Naive thymus-derived CD8-positive, alpha-beta T cell (primary cell): Measurements from ENCODE around the gene PAPPA. TPM values are rescaled to one million over a fixed set of nuclear protein-coding genes. Genes with fewer than 3 reads are reported as not detected.

Experiments used
- ATAC-seq, 2 donors: fragments of 150-1000 bp; cut with Tn5 transposase in 1 of 2; sonication (Bioruptor Pico), chemical (Tn5 transposase) in 1 of 2; 1 replicate in 1 of 2; 2 replicates in 1 of 2; pipeline ENCODE4 v1.10.0; 2021; ENCODE audit warnings: mild to moderate bottlenecking in 2 of 2, moderate library complexity in 2 of 2
- POLR2A ChIA-PET: fragments of 350-600 bp; sonication (Branson Sonifier 250); formaldehyde crosslinking; loops from one replicate; lab custom pipeline; 2021; ENCODE audit warnings: antibody characterized with exemption; lab: Charles Lee
- DNase-seq, 10 donors: peaks; one replicate each; pipeline versions ENCODE4 v3.0.0 to v3.0.0-alpha.2; 2020 to 2022
- H3K27ac Mint-ChIP-seq, 10 donors: one replicate each; pipeline ENCODE4 v1.8.0; 2020 to 2022; ENCODE audit warnings: mild to moderate bottlenecking in 10 of 10, mixed read lengths in 10 of 10, moderate library complexity in 4 of 10, inconsistent platforms in 1 of 10
- H3K27me3 Mint-ChIP-seq, 5 donors: one replicate each; pipeline ENCODE4 v1.8.0; 2021 to 2022; ENCODE audit warnings: mixed read lengths in 5 of 5
- H3K36me3 Mint-ChIP-seq, 3 donors: one replicate each; pipeline ENCODE4 v1.8.0; 2020 to 2022; ENCODE audit warnings: mixed read lengths in 3 of 3, mild to moderate bottlenecking in 2 of 3, inconsistent platforms in 1 of 3
- H3K4me1 Mint-ChIP-seq, 4 donors: one replicate each; pipeline ENCODE4 v1.8.0; 2021 to 2022; ENCODE audit warnings: mixed read lengths in 4 of 4
- H3K4me3 Mint-ChIP-seq, 10 donors: one replicate each; pipeline ENCODE4 v1.8.0; 2020 to 2022; ENCODE audit warnings: mild to moderate bottlenecking in 10 of 10, mixed read lengths in 10 of 10, moderate library complexity in 6 of 10, inconsistent platforms in 1 of 10
- H3K9me3 Mint-ChIP-seq, 9 donors: one replicate each; pipeline ENCODE4 v1.8.0; 2020 to 2022; ENCODE audit warnings: mixed read lengths in 9 of 9, mild to moderate bottlenecking in 3 of 9, inconsistent platforms in 1 of 9, moderate library complexity in 1 of 9
- polyA plus RNA-seq, 3 donors: library from polyadenylated mRNA; unstranded; fragments of 300-500 nt; fragmentation: Illumina TruSeq; gene quantifications; one replicate each; pipeline ENCODE4 v1.2.3, GENCODE V29; 2021
- total RNA-seq, 8 experiments: library from RNA in 2 of 8; stranded (reverse) in 2 of 8; gene quantifications; one replicate each; pipeline ENCODE4 v1.2.3 and lab custom pipeline; 2021 to 2026

PAPPA gene
- total and polyA plus RNA-seq, 5 experiments from 2014 or later: 0.09 TPM; not detected in 4

DNA sequence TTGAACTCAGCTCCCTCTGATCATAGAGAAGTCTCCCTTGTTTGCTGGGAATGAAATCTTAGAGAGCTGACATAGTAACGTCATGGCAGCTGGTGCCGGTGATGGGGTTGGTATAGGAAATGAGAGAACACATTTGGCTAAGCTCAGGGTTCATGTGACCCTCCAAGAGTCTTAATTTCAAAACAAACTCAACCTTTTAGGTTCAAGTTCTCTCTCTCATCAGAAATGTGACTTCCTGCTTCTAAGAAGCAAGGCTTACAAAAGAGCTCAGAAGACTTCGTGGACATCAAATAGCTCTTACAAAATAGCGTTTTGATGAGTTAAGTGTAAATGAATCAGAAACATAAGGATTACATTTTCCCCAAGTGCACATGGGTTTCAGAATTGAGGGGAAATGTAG lies 97.3 kb downstream of the PAPPA start:
- no peak overlapping the region for H3K4me3 Mint-ChIP-seq
- no peak overlapping the region for H3K27ac Mint-ChIP-seq
- POLR2A ChIA-PET: no interaction called here
- DNase-seq (no peak), ATAC-seq (no peak)
- no peaks in the 10 kb centered on the region for H3K36me3 Mint-ChIP-seq
- peaks cover 0 to 10% (median 0%) of the 10 kb centered on the region in 9 donors for H3K9me3 Mint-ChIP-seq
- peaks cover 0 to 35% (median 6%) of the 10 kb centered on the region in 5 donors for H3K27me3 Mint-ChIP-seq
- H3K4me1 Mint-ChIP-seq: no peaks in the 10 kb centered on the region

DNA sequence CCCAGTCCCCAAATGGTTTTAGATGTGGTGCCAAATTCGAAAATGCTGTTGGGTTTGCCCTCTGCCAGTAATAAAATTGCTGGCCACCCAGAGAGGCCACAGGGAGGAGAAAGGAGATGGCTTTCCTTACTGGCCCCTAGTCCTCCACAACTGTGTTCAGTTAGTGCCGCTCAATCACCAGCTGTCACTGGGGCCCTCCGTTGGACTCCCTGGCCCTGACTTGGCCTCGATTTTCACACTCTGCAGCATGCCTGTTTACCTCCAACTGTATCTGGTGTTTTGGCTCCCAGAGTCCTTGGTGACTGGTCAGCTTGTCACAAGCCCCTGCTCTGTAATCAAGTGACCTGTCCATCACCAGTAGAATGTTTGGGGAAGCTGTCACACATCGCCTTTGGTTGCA lies 97.8 kb downstream of the PAPPA start:
- no peak for DNase-seq
- ATAC-seq: no peak
- Mint-ChIP-seq H3K36me3 (no peaks in the 10 kb centered on the region), H3K4me3 (no peak overlapping the region), H3K27me3 (peaks cover 0 to 34% (median 6%) of the 10 kb centered on the region in 5 donors), H3K4me1 (no peaks in the 10 kb centered on the region), H3K27ac (no peak overlapping the region), H3K9me3 (peaks cover 0 to 10% (median 0%) of the 10 kb centered on the region in 9 donors)
- POLR2A ChIA-PET: no interaction called here

DNA sequence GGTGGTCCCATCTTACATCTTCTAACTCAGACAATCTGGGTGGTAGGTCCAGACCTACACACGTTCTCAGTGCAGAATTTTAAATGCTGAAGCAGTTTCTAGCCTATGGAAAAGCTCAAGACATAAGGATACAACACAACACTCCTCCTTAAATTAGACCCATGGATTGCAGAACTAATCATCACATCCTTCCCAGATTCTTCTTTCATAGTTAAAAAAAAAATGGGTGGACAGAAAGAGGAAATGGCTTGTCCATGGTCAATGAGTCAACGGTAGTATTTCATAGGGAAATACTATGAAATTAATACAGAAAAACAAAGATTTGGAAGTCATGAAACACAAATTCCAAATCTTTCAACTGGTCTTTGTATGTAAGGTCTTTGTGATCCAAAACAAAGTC lies 106.9 kb downstream of the PAPPA start:
- DNase-seq: no peak
- POLR2A ChIA-PET: no interaction called here
- Mint-ChIP-seq H3K4me1 (no peaks in the 10 kb centered on the region), H3K4me3 (no peak overlapping the region), H3K36me3 (no peaks in the 10 kb centered on the region), H3K27ac (no peak overlapping the region), H3K27me3 (peaks cover 0 to 16% (median 4%) of the 10 kb centered on the region in 5 donors), H3K9me3 (peaks cover 0 to 9% (median 0%) of the 10 kb centered on the region in 9 donors)
- ATAC-seq: no peak

DNA sequence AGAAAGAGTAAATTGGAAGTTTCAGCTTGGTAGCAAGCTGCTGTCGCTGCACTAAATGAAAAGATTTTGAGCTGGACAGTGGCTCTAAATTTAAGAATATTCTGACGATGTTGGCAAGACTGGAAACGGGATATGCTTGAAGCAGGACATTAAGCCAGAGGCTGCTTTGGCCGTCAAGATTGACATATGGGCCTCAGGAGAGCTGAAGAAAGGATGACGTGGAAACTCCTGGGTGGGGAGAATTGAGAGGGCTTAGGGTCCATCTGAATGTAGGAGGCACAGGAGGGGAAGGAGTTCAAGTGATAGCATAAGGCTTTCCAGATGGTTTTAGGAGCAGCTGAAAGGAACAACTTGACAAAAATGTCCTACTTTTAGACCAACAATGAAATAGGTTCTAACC lies 108.9 kb downstream of the PAPPA start:
- Mint-ChIP-seq H3K27me3 (peaks cover 0 to 16% (median 2%) of the 10 kb centered on the region in 5 donors), H3K4me3 (no peak overlapping the region), H3K36me3 (no peaks in the 10 kb centered on the region), H3K27ac (no peak overlapping the region), H3K9me3 (peaks cover 0 to 9% (median 0%) of the 10 kb centered on the region in 9 donors), H3K4me1 (no peaks in the 10 kb centered on the region)
- DNase-seq (no peak), ATAC-seq (no peak)
- POLR2A ChIA-PET: no interaction called here

DNA sequence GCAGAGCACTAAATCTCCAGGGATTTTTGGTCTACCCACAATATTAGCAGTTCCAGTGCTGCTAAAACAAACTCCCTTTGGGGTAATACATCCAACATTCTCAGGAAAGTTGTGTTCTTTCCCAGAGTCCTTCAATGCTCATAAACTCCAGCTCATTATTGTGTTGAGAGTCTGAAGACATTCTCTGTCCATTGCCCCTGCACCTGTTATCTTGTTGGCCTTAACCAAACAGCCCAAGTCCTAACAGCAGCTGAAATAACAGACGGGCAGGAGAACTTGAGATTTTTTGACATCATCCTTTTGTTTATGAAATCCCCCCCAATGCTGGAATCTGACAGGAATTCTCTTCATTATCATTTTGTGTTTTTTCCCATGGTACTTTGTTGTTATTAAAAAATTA lies 110.8 kb downstream of the PAPPA start:
- Mint-ChIP-seq H3K9me3 (peaks cover 0 to 9% (median 0%) of the 10 kb centered on the region in 9 donors), H3K27ac (no peak overlapping the region), H3K4me1 (no peaks in the 10 kb centered on the region), H3K27me3 (peaks cover 0 to 16% (median 2%) of the 10 kb centered on the region in 5 donors), H3K36me3 (no peaks in the 10 kb centered on the region), H3K4me3 (no peak overlapping the region)
- POLR2A ChIA-PET: no interaction called here
- DNase-seq (no peak), ATAC-seq (no peak)

DNA sequence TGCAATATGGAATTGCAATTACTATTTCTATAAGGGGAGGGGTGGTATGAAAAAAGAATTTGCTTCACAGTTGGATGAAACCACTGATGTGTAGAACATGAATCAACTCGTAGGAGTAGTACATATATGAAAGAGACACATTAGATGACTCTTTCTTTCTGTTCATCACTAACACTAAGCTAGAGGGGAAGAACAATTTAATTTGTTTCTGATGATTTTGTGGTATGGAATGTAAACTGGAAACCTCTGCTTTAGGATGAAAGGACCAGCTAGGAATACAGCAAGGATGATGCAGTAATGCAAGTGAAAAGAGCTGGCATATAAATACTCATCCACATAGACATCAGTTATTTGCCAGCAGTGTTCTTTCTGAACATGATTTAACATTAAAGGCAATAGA lies 113.4 kb downstream of the PAPPA start:
- DNase-seq (no peak), ATAC-seq (no peak)
- POLR2A ChIA-PET: no interaction called here
- Mint-ChIP-seq H3K4me1 (no peaks in the 10 kb centered on the region), H3K27ac (no peak overlapping the region), H3K9me3 (peaks cover 0 to 16% (median 2%) of the 10 kb centered on the region in 9 donors), H3K4me3 (no peak overlapping the region), H3K36me3 (no peaks in the 10 kb centered on the region), H3K27me3 (peaks cover 0 to 28% (median 5%) of the 10 kb centered on the region in 5 donors)

DNA sequence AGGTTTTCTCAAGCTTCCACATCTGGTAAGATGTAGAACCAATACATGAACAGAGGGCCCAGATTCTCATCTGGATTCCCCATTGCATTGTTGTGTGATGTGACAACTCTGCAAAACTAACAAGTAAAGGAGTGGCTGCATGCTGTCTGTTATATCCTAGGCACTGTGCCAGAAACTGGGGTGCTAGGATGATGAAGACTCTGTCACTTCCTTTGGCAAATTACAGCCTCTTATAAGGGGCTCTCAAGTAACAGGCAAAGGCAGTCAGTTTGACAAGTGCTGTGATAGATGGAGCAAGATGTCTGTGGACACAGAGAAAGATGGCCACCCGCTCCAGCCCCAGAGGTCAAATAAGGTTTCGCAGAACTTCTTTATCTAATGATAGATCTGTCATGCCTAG lies 115.7 kb downstream of the PAPPA start:
- Mint-ChIP-seq H3K9me3 (peaks cover 0 to 16% (median 0%) of the 10 kb centered on the region in 9 donors), H3K27ac (no peak overlapping the region), H3K4me1 (no peaks in the 10 kb centered on the region), H3K36me3 (no peaks in the 10 kb centered on the region), H3K4me3 (no peak overlapping the region), H3K27me3 (peaks cover 0 to 12% (median 9%) of the 10 kb centered on the region in 5 donors)
- ATAC-seq (no peak), DNase-seq (no peak)
- POLR2A ChIA-PET: no interaction called here

DNA sequence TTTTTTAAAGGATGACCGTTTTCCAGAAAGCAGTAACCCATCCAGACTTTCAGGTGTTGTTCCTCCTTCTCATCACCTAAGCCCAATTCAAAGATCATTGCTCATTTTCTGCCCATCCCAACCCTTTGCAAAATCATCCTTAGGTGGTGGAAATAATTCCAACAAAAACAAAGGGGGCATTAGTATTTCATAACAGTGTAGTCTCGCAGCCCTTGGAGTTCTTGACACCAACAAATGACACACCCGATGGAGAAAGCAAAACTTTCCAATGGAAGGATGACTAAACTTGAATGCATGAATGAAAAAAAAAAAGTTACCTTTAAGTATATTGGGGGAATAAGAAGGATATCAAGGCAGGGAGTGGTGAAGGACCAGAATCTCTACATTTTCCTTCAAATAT lies 117.0 kb downstream of the PAPPA start:
- Mint-ChIP-seq H3K27me3 (peaks cover 5 to 19% (median 13%) of the 10 kb centered on the region in 5 donors), H3K27ac (no peak overlapping the region), H3K4me3 (no peak overlapping the region), H3K9me3 (peaks cover 0 to 16% (median 0%) of the 10 kb centered on the region in 9 donors), H3K4me1 (no peaks in the 10 kb centered on the region), H3K36me3 (no peaks in the 10 kb centered on the region)
- ATAC-seq (no peak), DNase-seq (no peak)
- POLR2A ChIA-PET: no interaction called here

DNA sequence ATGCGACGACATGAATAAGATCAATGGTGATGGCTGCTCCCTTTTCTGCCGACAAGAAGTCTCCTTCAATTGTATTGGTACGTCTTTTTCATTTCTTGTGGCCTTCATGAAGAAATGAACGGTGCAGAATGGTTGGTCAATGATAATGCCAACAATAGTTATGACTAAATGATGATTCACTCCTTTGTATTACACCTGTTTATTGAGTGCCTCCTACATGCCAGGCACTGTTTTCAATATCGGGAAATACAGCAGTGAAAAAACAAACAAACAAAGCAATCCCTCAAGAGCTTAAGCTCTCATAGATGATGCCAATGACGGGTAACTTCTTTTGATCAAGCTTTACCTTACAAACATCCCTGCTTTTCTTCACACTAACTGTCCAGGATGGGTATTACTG lies 117.7 kb downstream of the PAPPA start:
- Mint-ChIP-seq H3K9me3 (peaks cover 0 to 16% (median 0%) of the 10 kb centered on the region in 9 donors), H3K27ac (no peak overlapping the region), H3K36me3 (no peaks in the 10 kb centered on the region), H3K4me3 (no peak overlapping the region), H3K27me3 (peaks cover 6 to 26% (median 14%) of the 10 kb centered on the region in 5 donors), H3K4me1 (no peaks in the 10 kb centered on the region)
- POLR2A ChIA-PET: no interaction called here
- ATAC-seq: no peak
- DNase-seq: no peak

DNA sequence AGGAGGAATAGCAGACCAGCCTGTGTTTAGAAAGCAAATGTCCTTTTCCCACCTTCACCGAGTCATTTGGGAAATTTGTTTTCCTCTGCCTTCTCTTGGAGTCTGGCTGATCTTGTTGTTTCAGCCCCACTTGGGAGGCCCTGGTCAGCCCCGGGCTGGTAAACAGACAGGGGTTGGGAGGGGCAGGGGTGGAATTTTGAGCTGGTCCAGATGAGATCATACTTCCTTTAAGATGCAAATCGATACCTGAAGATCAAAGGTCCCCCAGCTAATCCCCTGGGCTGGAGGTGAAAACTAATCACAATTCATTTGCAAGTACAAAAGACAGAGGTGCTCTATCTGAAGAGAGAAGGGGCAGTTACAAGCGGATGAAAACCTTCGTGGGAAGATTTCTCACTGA lies 118.4 kb downstream of the PAPPA start:
- Mint-ChIP-seq H3K36me3 (no peaks in the 10 kb centered on the region), H3K4me3 (no peak overlapping the region), H3K4me1 (no peaks in the 10 kb centered on the region), H3K27me3 (peaks cover 6 to 33% (median 17%) of the 10 kb centered on the region in 5 donors), H3K9me3 (peaks cover 0 to 16% (median 0%) of the 10 kb centered on the region in 9 donors), H3K27ac (no peak overlapping the region)
- DNase-seq: no peak
- POLR2A ChIA-PET: no interaction called here
- no peak for ATAC-seq

DNA sequence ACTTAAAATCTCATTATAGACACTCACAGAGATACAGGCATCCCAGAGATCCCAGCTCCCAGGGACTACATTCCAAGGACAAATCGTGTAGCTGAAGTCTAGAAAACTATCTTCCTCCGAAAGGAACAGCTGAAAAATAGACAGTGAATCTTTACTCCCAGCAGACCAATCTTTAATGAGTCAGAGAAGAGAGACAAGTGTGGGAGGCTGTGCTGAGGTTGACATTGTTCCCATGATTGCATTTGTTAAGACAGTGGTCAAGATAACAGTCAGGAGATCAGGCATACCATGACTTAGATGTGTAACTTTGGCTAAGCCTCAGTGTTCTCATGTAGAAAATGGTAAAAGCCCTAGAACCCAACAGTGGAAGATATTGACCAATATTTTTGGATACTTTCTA lies 120.7 kb downstream of the PAPPA start:
- no peaks in the 10 kb centered on the region for H3K4me1 Mint-ChIP-seq
- peaks cover 6 to 44% (median 17%) of the 10 kb centered on the region in 5 donors for H3K27me3 Mint-ChIP-seq
- H3K36me3 Mint-ChIP-seq: no peaks in the 10 kb centered on the region
- H3K27ac Mint-ChIP-seq: no peak overlapping the region
- H3K4me3 Mint-ChIP-seq: no peak overlapping the region
- no peak for ATAC-seq
- no peak for DNase-seq
- POLR2A ChIA-PET: no interaction called here
- H3K9me3 Mint-ChIP-seq: peaks cover 0 to 16% (median 1%) of the 10 kb centered on the region in 9 donors

DNA sequence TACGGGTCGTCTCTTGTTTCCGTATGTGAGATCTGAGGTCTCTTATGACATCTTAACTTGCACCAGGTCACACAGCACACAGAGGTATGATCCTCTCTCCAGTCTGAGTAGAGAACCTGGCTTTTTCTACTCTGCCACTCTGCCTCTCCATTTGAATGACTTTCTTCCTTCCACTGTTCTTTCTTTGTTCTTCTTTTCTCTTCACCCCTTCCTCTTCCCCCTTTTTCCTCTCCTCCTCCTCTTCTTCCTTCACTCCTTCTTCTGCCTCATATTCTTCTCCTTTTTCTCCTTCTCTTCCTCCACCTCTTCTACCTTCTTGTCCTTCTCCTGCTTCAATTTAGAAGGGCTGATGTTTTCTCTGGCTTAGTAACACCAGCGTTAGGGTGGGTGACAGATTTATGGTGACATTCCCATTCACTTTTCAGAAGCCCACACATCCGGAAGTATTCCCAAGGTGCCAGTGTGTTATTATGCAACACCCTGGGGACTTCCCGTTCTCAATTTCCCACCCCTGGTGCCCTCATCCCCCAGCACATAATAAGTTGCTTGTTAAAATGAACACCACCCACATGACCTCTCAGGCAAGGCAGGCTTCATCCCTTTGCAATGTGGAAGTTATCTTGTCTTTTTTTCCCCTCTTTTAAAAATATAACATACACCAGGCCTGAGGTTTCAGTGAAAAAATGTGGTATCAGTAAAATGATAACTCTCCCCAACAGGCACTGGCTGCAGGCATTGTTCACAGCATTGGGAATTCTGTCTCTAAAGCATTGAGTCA lies 122.0 kb downstream of the PAPPA start:
- H3K27ac Mint-ChIP-seq: no peak overlapping the region
- POLR2A ChIA-PET: no interaction called here
- H3K4me1 Mint-ChIP-seq: no peaks in the 10 kb centered on the region
- ATAC-seq: no peak
- H3K27me3 Mint-ChIP-seq: peaks cover 7 to 49% (median 17%) of the 10 kb centered on the region in 5 donors
- H3K36me3 Mint-ChIP-seq: no peaks in the 10 kb centered on the region
- no peak for DNase-seq
- H3K9me3 Mint-ChIP-seq: peaks cover 0 to 10% (median 1%) of the 10 kb centered on the region in 9 donors
- H3K4me3 Mint-ChIP-seq: no peak overlapping the region

DNA sequence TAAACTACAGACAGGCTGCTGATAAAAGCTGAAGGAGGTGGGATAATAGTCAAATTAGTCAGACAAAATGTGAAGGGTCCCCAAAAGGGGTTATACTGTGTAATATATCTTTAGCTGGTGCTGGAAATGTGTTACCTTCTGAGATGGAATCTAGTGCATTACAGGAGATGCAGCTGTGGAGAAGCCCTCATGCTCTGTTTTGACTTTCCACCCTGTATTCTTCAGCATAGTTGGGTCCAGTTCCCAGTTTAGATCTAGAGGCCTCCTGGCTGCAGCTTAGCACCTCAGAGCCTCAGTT lies 122.6 kb downstream of the PAPPA start:
- Mint-ChIP-seq H3K4me1 (no peaks in the 10 kb centered on the region), H3K9me3 (peaks cover 0 to 5% (median 1%) of the 10 kb centered on the region in 9 donors), H3K4me3 (no peak overlapping the region), H3K27ac (no peak overlapping the region), H3K27me3 (peaks cover 7 to 44% (median 16%) of the 10 kb centered on the region in 5 donors), H3K36me3 (no peaks in the 10 kb centered on the region)
- POLR2A ChIA-PET: no interaction called here
- ATAC-seq (no peak), DNase-seq (no peak)
